ENCODE measurements around the gene DOCK2.
"Not testable (repeated sequence)": the region's sequence is repeated elsewhere in the genome, so short reads cannot be mapped to it uniquely, and the experiment has no call there.

The DOCK2 gene

DNA sequence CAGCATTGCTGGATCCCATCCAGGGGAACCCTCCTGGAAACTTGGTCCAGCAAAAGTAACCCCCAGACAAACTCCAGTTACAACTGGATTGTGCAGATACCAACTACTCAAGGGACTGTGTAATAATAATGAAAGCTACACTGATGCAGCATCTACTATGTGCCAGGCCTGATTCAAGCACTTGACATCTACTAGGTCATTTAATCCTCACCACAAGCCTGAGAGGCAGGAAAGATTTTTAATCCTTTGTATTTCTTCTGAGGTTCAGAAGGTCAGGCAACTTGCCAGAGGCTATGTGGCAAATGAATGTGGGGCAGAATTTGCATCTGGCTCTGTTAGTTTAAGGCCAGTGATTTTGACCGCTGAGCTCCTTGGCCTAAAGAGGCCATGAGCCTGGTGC lies 439.1 kb downstream of the DOCK2 start:
- DNase-seq = no peak

GRCh38 chr5:170076739-170077138 lies 439.7 kb downstream of the DOCK2 start:
- DNase-seq = no peak

- no peak for DNase-seq
Measured at GRCh38 chr5:170077526-170077925, 440.5 kb downstream of the DOCK2 start.

GRCh38 chr5:170078458-170078857 lies 441.4 kb downstream of the DOCK2 start:
- DNase-seq = no peak

DNA sequence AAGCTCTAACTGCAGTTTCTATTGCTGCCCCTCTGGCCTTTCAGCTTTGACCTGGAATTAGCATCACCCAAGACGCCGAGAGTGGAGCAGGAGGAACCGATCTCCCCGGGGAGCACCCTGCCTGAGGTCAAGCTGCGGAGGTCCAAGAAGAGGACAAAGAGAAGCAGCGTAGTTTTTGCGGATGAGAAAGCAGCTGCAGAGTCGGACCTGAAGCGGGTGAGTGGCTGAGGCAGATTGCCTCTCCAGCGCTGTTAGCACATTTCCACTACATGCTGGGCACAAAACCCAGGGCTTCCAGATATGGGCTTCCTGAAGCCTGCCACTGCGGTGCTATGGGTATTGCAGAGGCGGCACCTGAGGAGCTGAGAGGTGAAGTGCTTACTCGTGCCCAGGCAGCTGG lies 441.9 kb downstream of the DOCK2 start:
- DNase-seq = no peak

GRCh38 chr5:170080217-170080616 lies 443.1 kb downstream of the DOCK2 start:
- DNase-seq = no peak

GRCh38 chr5:170080786-170081445 lies 443.8 kb downstream of the DOCK2 start:
- DNase-seq = no peak

DNA sequence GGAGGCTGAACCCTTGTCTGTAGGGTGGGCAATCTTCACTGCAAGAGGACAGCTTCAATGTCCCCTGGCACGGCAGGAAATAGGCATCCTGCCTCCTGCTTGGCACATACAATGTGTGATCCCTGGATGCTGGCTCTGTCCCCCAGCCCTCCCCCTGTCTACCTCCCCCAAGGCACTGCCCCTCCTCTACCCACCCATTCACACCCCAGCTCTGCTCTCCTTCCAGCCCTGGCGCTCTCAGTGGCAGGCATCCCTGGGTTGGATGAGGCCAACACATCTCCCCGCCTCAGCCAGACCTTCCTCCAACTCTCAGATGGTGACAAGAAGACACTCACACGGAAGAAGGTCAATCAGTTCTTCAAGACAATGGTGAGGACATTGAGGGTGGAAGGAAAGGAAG lies 444.5 kb downstream of the DOCK2 start:
- no peak for DNase-seq

- DNase-seq = no peak
Measured at GRCh38 chr5:170082701-170083100, 445.6 kb downstream of the DOCK2 start.

DNA sequence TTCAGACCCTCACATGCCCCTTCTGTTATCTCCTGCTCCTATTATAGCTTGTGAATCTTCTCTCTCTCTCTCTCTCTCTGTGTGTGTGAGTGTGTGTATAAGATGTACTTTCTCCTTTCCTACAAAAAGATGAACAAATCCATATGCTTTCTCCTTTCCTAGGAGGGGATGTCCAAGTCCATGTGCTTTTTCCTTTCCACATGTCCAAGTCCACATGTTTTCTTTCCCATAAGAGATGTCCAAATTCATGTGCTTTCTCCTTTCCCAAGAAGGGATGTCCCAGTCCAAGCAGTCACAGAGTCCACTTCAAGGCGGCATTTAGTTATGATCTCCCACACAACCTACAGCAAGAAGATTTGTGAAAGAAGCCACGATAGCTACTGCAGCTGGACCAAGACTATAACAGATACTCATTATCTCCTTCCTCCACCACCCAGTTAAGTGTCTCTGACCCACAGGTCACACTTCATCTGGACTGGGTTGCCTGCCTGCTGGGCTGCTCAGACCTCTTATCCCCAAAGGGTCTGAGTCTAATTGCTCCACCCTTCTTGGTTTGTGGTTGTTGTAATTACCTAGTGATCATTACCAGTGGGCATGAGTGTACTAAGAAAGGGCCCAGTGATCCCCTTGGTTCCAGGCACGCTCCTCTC lies 450.2 kb downstream of the DOCK2 start:
- no peak for DNase-seq

DNA sequence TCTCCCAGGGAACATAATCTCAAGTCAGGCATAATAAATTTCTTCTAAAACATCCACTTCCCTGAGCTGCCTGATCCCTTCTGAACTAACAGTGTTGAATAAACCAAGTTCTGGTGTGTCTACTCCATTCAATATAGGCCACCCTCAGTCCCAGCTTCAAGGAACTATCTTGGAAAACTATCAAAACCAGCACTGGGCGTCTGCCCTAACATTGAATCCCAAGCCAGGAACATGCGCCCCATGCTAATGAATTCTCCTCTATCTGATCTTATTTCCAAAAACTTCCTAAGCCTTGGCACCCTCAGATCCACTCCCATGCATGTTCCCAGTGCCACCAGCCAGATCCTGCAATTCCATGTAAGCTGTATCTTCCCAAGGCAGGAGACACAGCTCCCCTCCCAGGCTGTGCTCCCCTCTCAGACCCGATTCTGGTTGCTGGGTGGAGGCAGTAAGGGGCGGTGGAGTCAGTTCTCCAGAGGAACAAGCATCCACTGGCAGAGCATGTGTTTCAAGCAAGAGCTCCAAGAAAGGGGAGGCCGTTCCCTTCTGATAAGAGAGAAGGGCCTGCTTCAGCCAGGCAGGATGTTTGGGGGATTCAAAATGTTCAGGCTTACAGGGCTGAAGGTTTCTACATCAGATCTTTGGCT lies 455.5 kb downstream of the DOCK2 start:
- no peak for DNase-seq

DNA sequence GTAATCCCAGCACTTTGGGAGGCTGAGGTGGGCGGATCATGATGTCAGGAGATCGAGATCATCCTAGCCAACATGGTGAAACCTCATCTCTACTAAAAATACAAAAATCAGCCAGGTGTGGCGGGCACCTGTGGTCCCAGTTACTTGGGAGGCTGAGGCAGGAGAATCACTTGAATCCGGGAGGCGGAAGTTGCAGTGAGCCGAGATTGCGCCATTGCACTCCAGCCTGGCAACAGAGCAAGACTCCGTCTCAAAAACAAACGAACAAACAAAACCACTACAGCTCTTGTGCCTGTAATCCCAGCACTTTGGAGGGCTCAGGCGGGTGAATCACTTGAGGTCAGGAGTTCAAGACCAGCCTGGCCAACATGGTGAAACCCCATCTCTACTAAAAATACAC lies 457.3 kb downstream of the DOCK2 start:
- DNase-seq = not testable (repeated sequence)

GRCh38 chr5:170095646-170096045 lies 458.6 kb downstream of the DOCK2 start:
- no peak for DNase-seq

DNA sequence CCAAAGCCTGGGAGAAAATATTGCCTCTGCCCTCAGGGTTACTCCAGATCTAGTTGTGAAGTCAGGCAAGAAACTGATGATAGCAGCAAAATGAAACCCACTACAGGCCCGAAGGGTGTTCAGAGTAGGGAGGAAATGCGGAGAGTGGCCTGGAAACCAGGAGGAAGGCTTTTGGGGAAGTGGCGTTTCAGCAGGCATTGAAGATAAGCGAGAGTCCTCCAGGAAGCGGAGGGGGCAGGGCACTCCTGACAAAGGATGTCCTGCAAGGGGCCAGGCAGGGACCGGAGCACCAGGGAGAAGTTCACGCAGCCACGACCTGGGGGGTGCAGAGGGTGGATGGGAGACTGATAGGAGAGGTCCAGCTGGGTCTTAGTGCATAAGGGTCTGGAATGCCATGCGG lies 460.9 kb downstream of the DOCK2 start:
- DNase-seq = no peak

DNA sequence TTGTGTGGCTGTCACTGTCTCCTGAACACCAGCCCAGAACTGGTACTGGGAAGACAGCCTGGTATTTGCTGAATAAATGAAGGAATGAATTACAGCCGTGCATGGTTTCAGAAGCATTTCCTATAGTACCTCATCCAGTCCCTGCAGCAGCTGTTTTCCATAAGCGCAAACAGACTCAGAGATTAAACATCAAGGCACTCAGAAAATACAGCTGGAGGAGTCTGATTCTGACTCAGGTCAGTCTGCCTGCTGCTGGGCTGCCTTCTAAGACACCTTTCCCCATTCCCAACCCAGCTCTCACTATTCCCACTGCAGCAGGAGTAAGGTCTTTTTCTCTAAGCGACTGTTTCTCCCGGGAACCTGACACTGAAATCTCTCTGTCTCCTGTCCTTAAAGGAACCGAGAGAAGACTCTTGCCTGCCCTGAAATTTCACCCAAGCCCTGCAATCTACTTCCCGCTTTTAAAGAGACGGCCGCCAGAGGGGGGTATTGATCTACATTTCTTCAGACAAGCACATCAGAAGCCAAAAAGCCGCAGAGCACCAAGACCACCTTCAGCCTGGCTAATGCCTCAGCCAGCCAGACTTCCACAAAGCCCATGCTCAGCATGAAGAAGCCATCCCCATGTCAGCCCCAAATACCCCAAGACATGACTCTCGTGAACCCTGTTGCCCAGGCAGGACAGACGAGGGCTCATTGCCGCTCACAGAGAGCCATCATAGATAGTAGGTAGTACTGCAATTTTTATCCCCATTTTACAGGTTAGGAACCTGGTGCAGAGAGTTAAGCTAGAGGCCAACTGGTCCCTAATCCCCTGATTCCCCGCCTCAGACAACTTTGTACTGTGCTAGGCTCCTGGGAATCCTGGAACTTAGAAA lies 463.2 kb downstream of the DOCK2 start:
- peak; percentile 42 to 62 for DNase-seq

- no peak for DNase-seq
Measured at GRCh38 chr5:170103447-170103846, 466.4 kb downstream of the DOCK2 start.

DNA sequence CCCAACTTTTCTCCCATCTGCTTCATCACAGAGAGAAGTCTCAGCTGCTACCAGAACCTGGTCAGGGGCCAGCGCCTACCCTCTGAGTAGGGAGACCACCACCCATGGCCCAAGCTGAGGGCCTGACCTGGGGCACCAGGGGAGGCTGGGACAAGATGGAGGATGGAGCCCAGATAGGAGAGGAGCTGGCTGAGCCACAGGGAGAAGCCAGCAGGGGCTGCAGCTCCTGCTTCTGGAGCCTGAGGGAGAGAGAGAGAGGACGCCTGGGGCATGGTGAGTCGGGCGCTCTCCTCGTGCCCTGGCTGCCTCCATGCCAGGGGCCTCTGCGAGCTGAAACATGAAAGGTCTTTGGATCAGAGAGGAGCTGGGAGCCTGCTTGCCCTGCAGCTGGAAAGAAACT lies 467.2 kb downstream of the DOCK2 start:
- DNase-seq = no peak

GRCh38 chr5:170104710-170105109 lies 467.6 kb downstream of the DOCK2 start:
- no peak for DNase-seq

DNA sequence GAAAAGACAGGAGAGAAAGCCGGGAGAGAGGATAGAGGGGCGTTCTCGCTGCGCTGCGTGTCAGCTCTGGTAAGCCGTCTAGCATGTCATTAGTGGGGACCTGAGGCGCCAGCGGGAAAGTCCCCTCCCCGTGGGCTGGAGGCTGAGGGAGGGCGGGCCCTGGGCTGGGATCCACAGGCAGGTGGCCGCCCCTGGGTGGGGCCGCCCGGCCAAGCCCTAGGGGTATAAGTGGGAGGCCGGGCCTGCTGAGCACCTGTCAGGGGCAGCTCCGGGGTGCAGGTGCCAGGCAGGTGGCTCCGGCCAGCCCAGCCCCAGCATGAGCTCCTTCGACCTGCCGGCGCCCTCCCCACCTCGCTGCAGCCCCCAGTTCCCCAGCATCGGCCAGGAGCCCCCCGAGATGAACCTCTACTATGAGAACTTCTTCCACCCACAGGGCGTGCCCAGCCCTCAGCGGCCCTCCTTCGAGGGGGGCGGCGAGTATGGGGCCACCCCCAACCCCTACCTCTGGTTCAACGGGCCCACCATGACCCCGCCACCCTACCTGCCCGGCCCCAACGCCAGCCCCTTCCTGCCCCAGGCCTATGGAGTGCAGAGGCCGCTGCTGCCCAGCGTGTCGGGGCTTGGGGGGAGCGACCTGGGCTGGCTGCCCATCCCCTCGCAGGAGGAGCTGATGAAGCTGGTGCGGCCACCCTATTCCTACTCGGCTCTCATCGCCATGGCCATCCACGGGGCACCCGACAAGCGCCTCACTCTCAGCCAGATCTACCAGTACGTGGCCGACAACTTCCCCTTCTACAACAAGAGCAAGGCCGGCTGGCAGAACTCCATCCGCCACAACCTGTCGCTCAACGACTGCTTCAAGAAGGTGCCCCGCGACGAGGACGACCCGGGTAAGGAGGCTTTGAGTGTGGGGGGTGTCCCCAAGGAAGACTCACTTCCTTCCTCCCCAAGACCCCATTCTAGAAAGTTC lies 468.9 kb downstream of the DOCK2 start, which contains the start of gene FOXI1:
Gene FOXI1 (plus strand): TSS at position 256 of the 970 bp plus-strand sequence. CDS start 61 bp downstream, at position 317.
- DNase-seq = no peak

DNA sequence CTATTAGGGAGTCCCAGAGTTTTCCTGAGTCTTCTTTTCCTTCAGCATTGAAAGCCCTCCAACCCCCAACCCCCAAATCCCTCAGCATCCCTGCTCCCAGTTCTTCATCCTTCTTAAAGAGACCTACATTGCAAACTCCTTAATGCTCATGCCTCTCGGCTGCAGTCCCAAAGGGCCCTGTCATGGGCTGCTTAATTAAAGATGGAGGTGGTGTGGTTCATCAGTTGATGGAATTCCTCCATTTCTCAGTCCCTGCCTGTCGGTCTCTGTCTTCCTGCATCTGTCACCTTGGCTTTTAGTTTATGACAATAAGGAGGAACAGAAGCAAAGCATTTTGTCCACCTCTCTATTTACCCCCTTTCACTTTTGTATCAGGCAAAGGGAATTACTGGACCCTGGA lies 470.6 kb downstream of the DOCK2 start:
- DNase-seq = no peak

GRCh38 chr5:170108266-170108785 lies 471.3 kb downstream of the DOCK2 start:
- DNase-seq = no peak
